HCT116 (cell line): ENCODE results near the gene PHF5A. TPM values are rescaled to one million over a fixed set of nuclear protein-coding genes. Genes with fewer than 3 reads are reported as not detected.

ENCODE experiments used
- ATAC-seq: fragments of 200-7000 bp; cut with Tn5 transposase; 2 replicates; pipeline ENCODE4 v1.9.1; 2020; ENCODE audit warnings: mild to moderate bottlenecking, moderate library complexity
- BruUV-seq: library from RNA; stranded (reverse); fragments of 400-500 nt; replicated peaks from 2 replicates; lab custom pipeline; 2021; lab: Mats Ljungman, UMichigan
- CTCF ChIA-PET: fragments of 300-600 bp; sonication (Branson Sonifier 250); formaldehyde crosslinking; loops from one replicate; lab custom pipeline; 2021; ENCODE audit warnings: antibody characterized with exemption; lab: Charles Lee
- POLR2A ChIA-PET: fragments of 300-600, 350-600 bp; sonication (Branson Sonifier 250); formaldehyde crosslinking; loops from one replicate; lab custom pipeline; 2021; ENCODE audit warnings: antibody characterized with exemption; lab: Charles Lee
- RAD21 ChIA-PET, 2 experiments: fragments of 300-600 bp; sonication (Branson Sonifier 250); formaldehyde crosslinking; loops; one replicate each; lab custom pipeline; 2023; ENCODE audit warnings: low total read pairs in 2 of 2; ENCODE audit not compliant: uncharacterized antibody in 2 of 2, unreplicated experiment in 2 of 2, low non-redundant PET in 1 of 2; lab: Charles Lee
- DNase-seq: peaks from one replicate; pipeline ENCODE4 v3.0.0-alpha.2; 2010; ENCODE audit warnings: low read depth, low spot score
- H2AFZ ChIP-seq: fragments of 200-600 bp; shearing (Covaris generic), sonication (generic); 2 replicates; pipeline ENCODE4 v1.6.1; 2017; ENCODE audit warnings: low read depth, mixed run types, mixed read lengths, antibody characterized with exemption, low read length; ENCODE audit not compliant: poor library complexity, severe bottlenecking
- H3K27ac ChIP-seq: 2 replicates; pipeline ENCODE4 v1.5.1; 2012; ENCODE audit warnings: low read depth, low read length
- H3K27me3 ChIP-seq: fragments of 200-600 bp; sonication (generic); 2 replicates; pipeline ENCODE4 v1.6.1; 2016; ENCODE audit warnings: mixed run types, low read length, mixed read lengths; ENCODE audit not compliant: insufficient read depth
- H3K36me3 ChIP-seq, 2 experiments: fragments of 200-500 bp in 1 of 2; fragments of 200-600 bp in 1 of 2; sonication (Bioruptor generic) in 1 of 2; sonication (generic) in 1 of 2; 2 replicates each; pipeline versions ENCODE4 v1.5.1 to v1.6.1; 2014 to 2016; ENCODE audit warnings: low read length in 2 of 2, inconsistent platforms in 1 of 2, mixed read lengths in 1 of 2, mixed run types in 1 of 2; ENCODE audit not compliant: insufficient read depth in 2 of 2, control insufficient read depth in 1 of 2
- H3K4me1 ChIP-seq, 2 experiments: fragments of 200-600 bp in 1 of 2; sonication (generic) in 1 of 2; 2 replicates each; pipeline versions ENCODE4 v1.5.1 to v1.6.1; 2012 to 2017; ENCODE audit warnings: low read length in 2 of 2, inconsistent platforms in 1 of 2, mild to moderate bottlenecking in 1 of 2, mixed read lengths in 1 of 2, mixed run types in 1 of 2, moderate library complexity in 1 of 2; ENCODE audit not compliant: insufficient read depth in 2 of 2, control insufficient read depth in 1 of 2
- H3K4me2 ChIP-seq: fragments of 200-600 bp; sonication (generic); 2 replicates; pipeline ENCODE4 v1.6.1; 2017; ENCODE audit warnings: mixed run types, low read length, mixed read lengths
- H3K4me3 ChIP-seq, 2 experiments: fragments of 200-600 bp in 1 of 2; sonication (generic) in 1 of 2; replicated peaks in 1 of 2; 2 replicates each; pipeline ENCODE4 v1.5.1; 2011 to 2016; ENCODE audit warnings: low read length in 2 of 2, control low read depth in 1 of 2, low read depth in 1 of 2, mild to moderate bottlenecking in 1 of 2, mixed read lengths in 1 of 2, mixed run types in 1 of 2
- H3K79me2 ChIP-seq: fragments of 200-600 bp; sonication (generic); 2 replicates; pipeline ENCODE4 v1.6.1; 2017; ENCODE audit warnings: mild to moderate bottlenecking, mixed run types, low read length, moderate library complexity, mixed read lengths; ENCODE audit not compliant: insufficient read depth
- H3K9ac ChIP-seq: fragments of 200-600 bp; sonication (generic); 2 replicates; pipeline ENCODE4 v1.6.1; 2016; ENCODE audit warnings: low read length, mixed read lengths
- H3K9me2 ChIP-seq: fragments of 200-600 bp; sonication (generic), shearing (Covaris generic); 2 replicates; pipeline ENCODE4 v1.6.1; 2017; ENCODE audit warnings: mixed run types, mild to moderate bottlenecking, moderate library complexity; ENCODE audit not compliant: insufficient read depth
- H3K9me3 ChIP-seq, 2 experiments: fragments of 200-500 bp in 1 of 2; fragments of 200-600 bp in 1 of 2; sonication (Bioruptor generic) in 1 of 2; sonication (generic) in 1 of 2; 2 replicates each; pipeline ENCODE4 v1.6.1; 2014 to 2017; ENCODE audit warnings: low read length in 2 of 2, mixed read lengths in 2 of 2, inconsistent platforms in 1 of 2, low read depth in 1 of 2, mild to moderate bottlenecking in 1 of 2, mixed run types in 1 of 2, moderate library complexity in 1 of 2; ENCODE audit not compliant: control insufficient read depth in 1 of 2, insufficient read depth in 1 of 2
- H4K20me1 ChIP-seq: fragments of 200-600 bp; sonication (generic), shearing (Covaris generic); 2 replicates; pipeline ENCODE4 v1.6.1; 2017; ENCODE audit warnings: mixed run types, mild to moderate bottlenecking, moderate library complexity; ENCODE audit not compliant: insufficient read depth
- ELF1 ChIP-seq: IDR thresholded peaks from 2 replicates; pipeline ENCODE4 v1.6.1; 2012; ENCODE audit warnings: low read depth, borderline replicate concordance
- EZH2 ChIP-seq: fragments of 200-600 bp; sonication (generic); IDR thresholded peaks from 2 replicates; pipeline ENCODE4 v1.6.1; 2017; ENCODE audit warnings: antibody characterized with exemption, mixed run types
- EZH2phosphoT487 ChIP-seq: fragments of 200-600 bp; IDR thresholded peaks from 2 replicates; pipeline ENCODE4 v1.6.1; 2018; ENCODE audit warnings: antibody characterized with exemption, borderline replicate concordance
- FOSL1 ChIP-seq: IDR thresholded peaks from 2 replicates; pipeline ENCODE4 v1.6.1; 2012; ENCODE audit warnings: low read depth
- MAX ChIP-seq: IDR thresholded peaks from 2 replicates; pipeline ENCODE4 v1.6.1; 2012
- POLR2A ChIP-seq: IDR thresholded peaks from 2 replicates; pipeline ENCODE4 v1.7.0; 2011; ENCODE audit warnings: borderline replicate concordance; ENCODE audit not compliant: insufficient read depth, insufficient read length; ENCODE audit errors: extremely low read depth
- POLR2AphosphoS5 ChIP-seq: IDR thresholded peaks from 2 replicates; pipeline ENCODE4 v1.6.1; 2011; ENCODE audit warnings: mild to moderate bottlenecking, low read depth, low read length, moderate library complexity
- SRF ChIP-seq: IDR thresholded peaks from 2 replicates; pipeline ENCODE4 v1.6.1; 2012; ENCODE audit warnings: low read depth
- TCF7L2 ChIP-seq: IDR thresholded peaks from 2 replicates; pipeline ENCODE4 v1.7.0; 2011; ENCODE audit warnings: borderline replicate concordance, inconsistent platforms; ENCODE audit not compliant: insufficient read depth, insufficient read length; ENCODE audit errors: extremely low read depth
- YY1 ChIP-seq: IDR thresholded peaks from 2 replicates; pipeline ENCODE4 v1.6.1; 2011; ENCODE audit warnings: low read length, low read depth, moderate library complexity, mild to moderate bottlenecking; ENCODE audit not compliant: insufficient replicate concordance; ENCODE audit errors: extremely low read depth
- ZFX ChIP-seq: fragments of 450-650 bp; IDR thresholded peaks from 2 replicates; pipeline ENCODE4 v1.6.1; 2017
- ZNF274 ChIP-seq: fragments of 200-500 bp; sonication (Bioruptor generic); IDR thresholded peaks from 2 replicates; pipeline ENCODE4 v1.6.1; 2014; ENCODE audit warnings: mild to moderate bottlenecking, low read depth, low read length, inconsistent platforms
- intact Hi-C: fragments of 100-400 bp; cut with micrococcal nuclease; formaldehyde crosslinking; loops from 2 replicates; pipeline ENCODE4 v1.10.0; 2022
- total RNA-seq: library from RNA; stranded (reverse); gene quantifications from one replicate; pipeline ENCODE4 v1.2.1, GENCODE V29; 2021; ENCODE audit not compliant: unreplicated experiment
- TF ChIP-seq, protein P1 (sequence below): IDR thresholded peaks from 2 replicates; pipeline ENCODE4 v1.6.1; 2012
- TF ChIP-seq, protein P2 (sequence below): IDR thresholded peaks from 2 replicates; pipeline ENCODE4 v1.6.1; 2011; ENCODE audit warnings: mild to moderate bottlenecking, low read length, moderate library complexity; ENCODE audit not compliant: insufficient replicate concordance; ENCODE audit errors: extremely low read depth

Gene PHF5A
- total RNA-seq, 1 experiment from 2014 or later, result 86.0 TPM

DNA sequence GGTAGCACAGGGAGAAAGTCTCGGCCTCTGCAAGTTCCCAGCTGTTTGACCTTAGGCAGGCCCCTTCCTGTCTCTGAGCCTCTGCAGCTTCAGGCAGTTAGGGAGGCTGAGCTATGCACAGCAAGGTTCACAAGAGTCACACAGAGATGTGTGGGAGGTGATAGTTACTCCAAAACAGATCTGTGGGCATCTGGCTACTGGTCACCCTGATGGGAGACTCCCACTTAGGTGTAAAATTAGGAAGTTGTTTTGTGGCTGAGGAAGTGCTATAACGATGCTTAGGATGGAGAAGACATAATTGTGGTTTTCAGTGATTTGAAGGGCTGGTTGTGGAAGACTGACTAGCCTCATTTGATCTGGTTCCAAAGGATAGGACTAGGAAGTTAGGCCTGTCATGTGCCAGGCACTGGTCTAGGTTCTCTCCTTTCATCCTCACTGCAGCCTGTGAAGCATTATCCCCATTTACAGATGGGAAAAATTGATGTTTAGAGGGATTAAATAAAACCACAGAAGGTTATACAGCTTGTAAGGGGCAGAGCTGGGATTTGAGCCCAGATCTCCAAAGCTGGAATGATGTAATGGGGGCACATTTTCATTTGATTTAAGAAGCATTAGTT, 13.9 kb upstream of the PHF5A start:
- RAD21 ChIA-PET, result no interaction called here
- H2AFZ ChIP-seq, result no peak overlapping the region
- intact Hi-C loops, result no loop called here
- peaks cover 3 to 29% of the 10 kb centered on the region in 2 experiments; a peak in 3 of 4 replicates for H3K4me1 ChIP-seq
- H3K36me3 ChIP-seq, result 0 out of 4 replicates have a peak, but pooled peaks cover 0 to 3% of the 10 kb centered on the region in 2 experiments
- H3K4me3 ChIP-seq, result no peak overlapping the region
- H3K9me3 ChIP-seq, result no peaks in the 10 kb centered on the region
- no peaks in the 10 kb centered on the region for H3K9me2 ChIP-seq
- DNase-seq, result no peak
- H3K9ac ChIP-seq, result no peak overlapping the region; the same call in 1 of the 2 replicates
- BruUV-seq, result no TSS peak
- H3K79me2 ChIP-seq, result peaks cover 90% of the 10 kb centered on the region
- H3K27me3 ChIP-seq, result no peaks in the 10 kb centered on the region
- no peak overlapping the region for H3K4me2 ChIP-seq
- H3K27ac ChIP-seq, result no peak overlapping the region
- CTCF ChIA-PET, result no interaction called here
- TF ChIP-seq ELF1 (no peak), MAX (no peak), TCF7L2 (no peak), YY1 (no peak), ZNF274 (no peak), EZH2 (no peak), FOSL1 (no peak), SRF (no peak), ZFX (no peak), EZH2phosphoT487 (no peak), POLR2A (no peak), POLR2AphosphoS5 (no peak)
- TF ChIP-seq, protein P1, sequence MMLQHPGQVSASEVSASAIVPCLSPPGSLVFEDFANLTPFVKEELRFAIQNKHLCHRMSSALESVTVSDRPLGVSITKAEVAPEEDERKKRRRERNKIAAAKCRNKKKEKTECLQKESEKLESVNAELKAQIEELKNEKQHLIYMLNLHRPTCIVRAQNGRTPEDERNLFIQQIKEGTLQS, result no peak
- TF ChIP-seq, protein P2, sequence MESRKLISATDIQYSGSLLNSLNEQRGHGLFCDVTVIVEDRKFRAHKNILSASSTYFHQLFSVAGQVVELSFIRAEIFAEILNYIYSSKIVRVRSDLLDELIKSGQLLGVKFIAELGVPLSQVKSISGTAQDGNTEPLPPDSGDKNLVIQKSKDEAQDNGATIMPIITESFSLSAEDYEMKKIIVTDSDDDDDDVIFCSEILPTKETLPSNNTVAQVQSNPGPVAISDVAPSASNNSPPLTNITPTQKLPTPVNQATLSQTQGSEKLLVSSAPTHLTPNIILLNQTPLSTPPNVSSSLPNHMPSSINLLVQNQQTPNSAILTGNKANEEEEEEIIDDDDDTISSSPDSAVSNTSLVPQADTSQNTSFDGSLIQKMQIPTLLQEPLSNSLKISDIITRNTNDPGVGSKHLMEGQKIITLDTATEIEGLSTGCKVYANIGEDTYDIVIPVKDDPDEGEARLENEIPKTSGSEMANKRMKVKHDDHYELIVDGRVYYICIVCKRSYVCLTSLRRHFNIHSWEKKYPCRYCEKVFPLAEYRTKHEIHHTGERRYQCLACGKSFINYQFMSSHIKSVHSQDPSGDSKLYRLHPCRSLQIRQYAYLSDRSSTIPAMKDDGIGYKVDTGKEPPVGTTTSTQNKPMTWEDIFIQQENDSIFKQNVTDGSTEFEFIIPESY, result no peak
- peaks cover 12% of the 10 kb centered on the region; the same call in 1 of the 2 replicates for H4K20me1 ChIP-seq
- no peak for ATAC-seq
- POLR2A ChIA-PET, result interaction anchor here (1.0 kb wide), 1 partner anchor 14 kb away, joined by 4 read pairs; the partner anchor contains the start of genes ACO2 and PHF5A
